PC-9 (cell line): ENCODE measurements around the gene CYLD.

Experiments
- EZH2 ChIP-seq: fragments of 200-600 bp; sonication (generic); IDR thresholded peaks from 2 replicates; pipeline ENCODE4 v1.8.0; 2017; ENCODE audit warnings: antibody characterized with exemption, low read depth
- TF ChIP-seq, protein P1 (sequence below): fragments of 200-600 bp; sonication (generic); conservative IDR thresholded peaks from 2 replicates; pipeline ENCODE4 v1.6.1; 2017; ENCODE audit warnings: mixed run types, antibody characterized with exemption, mild to moderate bottlenecking, moderate library complexity

DNA sequence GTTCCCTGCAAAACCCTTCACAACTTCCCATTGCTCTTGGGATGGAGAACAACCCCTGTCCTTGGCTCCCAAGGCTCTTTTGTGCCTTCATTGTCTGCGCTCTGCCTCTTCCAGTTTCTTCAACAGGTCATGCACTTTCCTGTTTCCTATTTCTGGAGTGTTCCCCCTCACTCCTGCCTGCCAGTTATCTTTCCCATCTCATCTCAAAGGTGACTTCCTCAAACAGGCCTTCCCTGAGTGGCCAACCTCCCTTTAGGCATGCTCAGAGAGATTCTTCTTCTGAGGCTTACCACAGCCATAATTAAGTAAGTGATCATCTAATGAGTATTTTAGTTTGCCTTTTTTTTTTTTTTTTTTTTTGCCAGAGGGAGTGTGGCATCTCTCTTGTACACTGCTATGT is 2.9 kb upstream of the CYLD start:
- TF ChIP-seq, protein P1, sequence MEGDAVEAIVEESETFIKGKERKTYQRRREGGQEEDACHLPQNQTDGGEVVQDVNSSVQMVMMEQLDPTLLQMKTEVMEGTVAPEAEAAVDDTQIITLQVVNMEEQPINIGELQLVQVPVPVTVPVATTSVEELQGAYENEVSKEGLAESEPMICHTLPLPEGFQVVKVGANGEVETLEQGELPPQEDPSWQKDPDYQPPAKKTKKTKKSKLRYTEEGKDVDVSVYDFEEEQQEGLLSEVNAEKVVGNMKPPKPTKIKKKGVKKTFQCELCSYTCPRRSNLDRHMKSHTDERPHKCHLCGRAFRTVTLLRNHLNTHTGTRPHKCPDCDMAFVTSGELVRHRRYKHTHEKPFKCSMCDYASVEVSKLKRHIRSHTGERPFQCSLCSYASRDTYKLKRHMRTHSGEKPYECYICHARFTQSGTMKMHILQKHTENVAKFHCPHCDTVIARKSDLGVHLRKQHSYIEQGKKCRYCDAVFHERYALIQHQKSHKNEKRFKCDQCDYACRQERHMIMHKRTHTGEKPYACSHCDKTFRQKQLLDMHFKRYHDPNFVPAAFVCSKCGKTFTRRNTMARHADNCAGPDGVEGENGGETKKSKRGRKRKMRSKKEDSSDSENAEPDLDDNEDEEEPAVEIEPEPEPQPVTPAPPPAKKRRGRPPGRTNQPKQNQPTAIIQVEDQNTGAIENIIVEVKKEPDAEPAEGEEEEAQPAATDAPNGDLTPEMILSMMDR = no peak
- no peak for TF ChIP-seq EZH2
